Epithelial cell of prostate (primary cell): ENCODE results near the gene TCAIM.
"Not testable (repeated sequence)": the region's sequence is repeated elsewhere in the genome, so short reads cannot be mapped to it uniquely, and the experiment has no call there.

ENCODE experiments used
- DNase-seq: peaks from one replicate; pipeline ENCODE4 v3.0.0-alpha.2; 2011; ENCODE audit warnings: low read depth, low spot score
- H3K27ac ChIP-seq: fragments of 450-650 bp; 2 replicates; pipeline ENCODE4 v1.5.1; 2017; ENCODE audit warnings: mild to moderate bottlenecking

TCAIM gene

DNA sequence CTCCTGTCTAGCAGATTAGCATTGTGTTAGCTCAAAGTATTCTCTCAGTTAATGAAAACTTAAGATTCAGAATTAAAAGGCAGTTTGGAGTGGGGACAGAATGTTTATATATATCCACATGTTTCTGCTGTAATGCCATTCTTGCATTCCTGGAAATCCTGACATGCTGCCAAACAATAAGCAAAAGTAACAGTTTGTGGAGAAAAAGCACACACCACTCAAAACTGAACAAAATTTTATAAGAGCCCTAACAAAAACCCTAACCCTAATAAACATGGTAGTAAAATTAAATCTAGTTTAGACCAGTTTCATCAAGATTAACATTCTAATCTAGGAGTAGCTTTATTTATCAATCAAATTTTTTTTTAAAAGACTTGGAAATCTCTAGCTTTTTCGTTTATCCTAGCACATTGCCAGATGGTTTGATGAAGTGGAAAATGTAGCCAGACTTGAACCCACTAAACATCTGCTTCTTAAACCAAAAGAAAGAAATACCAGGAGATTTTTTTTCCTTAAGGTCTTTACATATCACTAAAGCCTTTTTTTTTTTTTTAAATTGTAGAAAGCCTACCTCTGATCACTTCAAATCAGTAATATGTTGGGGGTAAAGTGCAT is 3.7 kb downstream of the TCAIM start:
- H3K27ac ChIP-seq = no peak overlapping the region
- no peak for DNase-seq

DNA sequence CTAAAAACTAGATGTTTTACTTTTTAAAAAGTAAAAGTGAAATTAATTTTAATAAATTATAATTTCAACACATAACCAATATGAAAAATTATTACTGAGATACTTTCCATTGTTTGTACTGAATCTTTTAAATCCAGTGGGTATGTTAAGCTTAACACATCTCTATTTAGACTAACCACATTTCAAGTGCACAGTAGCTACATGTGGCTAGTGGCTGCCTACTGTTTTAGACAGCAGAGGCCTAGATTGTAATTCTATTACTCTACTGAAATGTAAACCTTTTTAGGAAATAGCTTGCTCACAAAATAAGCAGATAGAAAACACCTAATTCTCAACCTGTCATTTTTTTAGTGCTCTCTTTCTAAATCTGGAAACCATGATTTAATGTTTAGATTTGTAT is 4.9 kb downstream of the TCAIM start:
- no peak for DNase-seq
- H3K27ac ChIP-seq = no peak overlapping the region

DNA sequence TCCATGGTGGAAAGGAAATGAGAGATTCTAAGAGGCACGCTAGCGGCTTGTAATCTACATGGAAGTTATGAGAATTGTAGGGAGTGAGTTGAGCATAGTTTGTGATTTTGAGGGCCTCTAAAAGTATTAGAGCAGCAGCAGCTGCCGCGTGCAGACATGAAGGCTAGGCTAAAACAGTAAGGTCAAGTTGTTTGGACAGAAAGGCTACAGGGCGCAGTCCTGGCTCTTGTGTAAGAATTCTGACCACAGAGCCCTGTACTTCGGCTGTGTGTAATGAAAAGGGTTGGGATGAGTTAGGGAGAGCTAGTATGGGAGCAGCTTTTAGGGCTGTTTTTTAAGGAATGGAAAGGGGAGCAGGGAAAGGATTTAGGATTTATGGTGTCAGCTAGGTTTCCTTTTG is 8.0 kb downstream of the TCAIM start:
- H3K27ac ChIP-seq, DNase-seq: not testable (repeated sequence)

DNA sequence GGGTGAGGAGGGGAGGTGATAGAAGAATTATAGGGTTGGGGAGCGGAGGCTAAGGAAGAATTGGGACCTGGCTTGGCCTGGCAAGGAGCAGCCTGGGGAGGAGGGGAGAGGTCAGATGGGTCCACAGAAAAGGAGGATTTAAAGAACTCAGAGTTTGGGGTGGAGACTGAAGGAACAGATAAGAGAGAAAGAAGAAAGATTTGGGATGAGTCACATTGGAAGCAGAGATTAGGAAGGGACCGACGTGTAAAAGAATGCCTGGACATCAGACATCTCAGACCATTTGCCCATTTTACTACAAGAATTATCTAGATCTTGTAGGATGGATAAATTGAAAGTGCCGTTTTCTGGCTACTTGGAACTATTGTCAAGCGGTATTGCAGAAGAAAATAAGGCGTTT is 10.4 kb downstream of the TCAIM start:
- DNase-seq = no peak

DNA sequence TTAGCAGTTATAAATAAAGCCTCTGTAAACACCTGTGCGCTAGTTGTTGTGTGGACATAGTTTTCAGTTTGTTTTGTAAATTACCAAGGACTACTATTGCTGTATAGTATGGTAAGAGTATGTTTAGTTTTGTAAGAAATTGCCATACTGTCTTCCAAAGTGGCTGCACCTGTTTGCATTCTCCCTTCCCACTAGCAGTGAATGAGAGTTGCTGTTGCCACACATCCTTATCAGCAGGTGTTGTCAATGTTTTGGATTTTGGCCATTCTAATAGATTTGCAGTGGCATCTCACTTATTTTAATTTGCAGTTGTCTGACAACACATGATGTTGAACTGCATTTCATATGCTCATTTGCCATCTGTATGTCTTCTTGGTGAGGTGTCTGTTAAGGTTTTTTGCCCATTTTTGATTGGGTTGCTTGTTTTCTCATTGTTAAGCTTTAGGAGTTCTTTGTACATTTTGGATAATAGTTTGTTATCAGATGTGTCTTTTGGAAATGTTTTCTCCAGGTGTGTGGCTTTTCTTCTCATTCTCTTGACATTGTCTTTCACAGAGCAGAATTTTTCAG is 14.9 kb downstream of the TCAIM start:
- H3K27ac ChIP-seq = no peak overlapping the region
- DNase-seq = no peak

More for the DNA sequence above, 10.4 kb downstream of the TCAIM start:
- H3K27ac ChIP-seq = no peak overlapping the region

DNA sequence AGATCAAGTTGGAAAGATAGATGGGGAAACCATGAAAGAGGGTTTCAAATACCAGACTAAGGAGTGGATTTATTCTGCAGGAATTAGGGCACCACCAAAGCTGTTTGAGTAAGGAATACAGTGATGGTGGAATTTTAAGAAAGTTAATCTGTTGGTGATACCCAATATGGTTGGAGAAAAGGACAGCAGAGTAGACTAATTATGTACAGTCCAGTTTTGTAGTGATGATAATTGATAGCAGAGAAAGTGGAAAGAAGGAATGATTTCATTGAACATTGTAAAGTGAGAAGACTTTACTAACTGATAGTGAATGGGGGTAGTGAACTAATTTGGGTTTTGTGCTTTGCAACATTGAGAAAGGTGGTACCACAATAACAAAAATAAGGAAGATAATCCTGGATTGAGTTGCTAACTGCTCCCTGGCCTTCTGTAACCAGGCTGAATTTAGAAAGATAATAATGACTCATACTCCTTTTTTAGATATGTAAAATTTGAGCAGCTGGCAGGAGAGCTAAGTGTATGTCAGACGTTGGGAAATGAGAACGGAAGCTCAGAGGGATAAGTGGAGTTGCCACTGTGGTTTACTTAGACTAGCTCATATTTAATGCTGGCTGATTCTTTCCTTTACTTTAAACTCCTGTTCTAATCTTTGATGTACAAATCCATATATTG is 16.9 kb downstream of the TCAIM start:
- no peak for DNase-seq
- H3K27ac ChIP-seq = no peak overlapping the region

DNA sequence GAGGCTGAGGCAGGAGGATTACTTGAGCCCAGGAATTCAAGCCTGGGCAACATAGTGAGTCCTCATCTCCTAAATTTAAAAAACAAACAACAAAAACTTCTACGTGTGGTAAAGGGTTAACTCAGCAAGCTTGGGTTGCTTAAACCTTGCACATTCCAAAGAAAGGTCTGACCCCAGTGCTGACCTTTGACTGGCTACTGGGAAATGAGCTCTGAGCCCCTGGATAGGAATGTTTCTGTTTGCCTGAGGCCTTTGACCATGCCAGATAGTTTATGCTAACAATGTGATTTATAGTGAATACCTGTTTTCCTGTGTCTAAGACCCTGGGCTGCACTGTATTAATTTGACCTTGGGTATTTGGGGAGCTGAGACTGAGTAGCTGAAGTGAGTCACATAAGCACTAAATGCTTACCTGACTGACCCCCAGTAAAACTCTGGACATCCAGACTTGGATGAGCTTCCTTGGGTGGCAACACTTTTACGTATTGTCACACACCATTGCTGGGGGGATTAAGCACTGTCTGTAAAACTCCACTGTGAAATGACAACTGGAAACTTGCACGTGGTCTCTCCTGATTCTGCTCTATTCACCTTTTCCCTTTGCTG is 20.7 kb downstream of the TCAIM start:
- no peak overlapping the region for H3K27ac ChIP-seq
- DNase-seq = no peak

DNA sequence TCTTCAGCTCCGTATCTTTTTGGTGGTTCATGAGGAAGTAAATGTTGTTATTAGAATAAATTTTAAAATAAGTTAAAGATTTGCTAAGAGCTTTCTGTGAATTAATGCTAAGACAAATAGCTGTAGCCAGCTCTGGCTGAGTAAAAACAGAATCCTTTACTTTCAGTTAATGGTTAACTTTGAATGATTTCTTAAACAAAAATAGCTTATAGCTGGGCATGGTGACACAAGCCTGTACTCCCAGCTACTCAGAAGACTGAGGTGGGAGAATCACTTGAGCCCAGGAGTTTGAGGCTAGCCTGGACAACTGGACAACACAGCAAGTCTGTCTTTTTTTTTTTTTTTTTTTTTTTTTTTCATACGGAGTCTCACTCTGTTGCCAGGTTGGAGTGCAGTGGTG is 25.0 kb downstream of the TCAIM start:
- DNase-seq = no peak
- no peak overlapping the region for H3K27ac ChIP-seq

DNA sequence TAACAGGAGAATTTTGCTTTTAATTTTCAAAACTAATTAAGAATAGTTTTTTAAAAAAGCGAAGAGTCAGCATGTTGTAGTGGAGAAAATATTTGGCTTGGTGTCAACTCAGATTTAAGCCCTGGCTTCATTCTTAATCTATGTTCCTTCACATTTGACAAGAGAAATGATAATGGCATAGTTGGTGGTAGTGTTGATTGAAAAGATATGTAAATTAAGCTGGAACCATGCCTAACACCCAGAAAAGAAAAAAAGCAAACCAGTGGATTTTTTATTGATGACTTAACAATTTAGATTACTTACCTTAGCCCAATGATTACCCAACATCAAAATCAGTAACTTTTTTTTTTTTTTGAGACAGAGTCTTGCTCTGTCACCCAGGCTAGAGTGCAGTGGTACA is 27.4 kb downstream of the TCAIM start:
- H3K27ac ChIP-seq = no peak overlapping the region
- DNase-seq = no peak

DNA sequence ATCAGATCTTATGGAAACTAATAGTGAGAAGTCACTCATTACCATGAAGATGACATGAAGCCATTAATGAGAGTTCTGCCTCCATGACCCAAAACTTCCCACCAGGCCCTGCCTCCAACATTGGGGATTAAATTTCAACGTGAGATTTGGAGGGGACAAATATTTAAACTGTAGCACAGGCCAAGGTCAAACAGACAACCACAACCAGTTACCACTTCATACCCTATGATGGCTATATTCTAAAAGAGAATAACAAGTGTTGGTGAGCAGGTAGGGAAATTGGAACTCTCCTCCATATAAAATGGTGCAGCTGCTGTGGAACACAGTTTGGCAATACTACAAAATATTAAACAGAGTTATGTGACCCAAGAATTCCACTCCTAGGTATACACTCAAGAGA is 36.9 kb downstream of the TCAIM start:
- DNase-seq = no peak
- no peak overlapping the region for H3K27ac ChIP-seq

DNA sequence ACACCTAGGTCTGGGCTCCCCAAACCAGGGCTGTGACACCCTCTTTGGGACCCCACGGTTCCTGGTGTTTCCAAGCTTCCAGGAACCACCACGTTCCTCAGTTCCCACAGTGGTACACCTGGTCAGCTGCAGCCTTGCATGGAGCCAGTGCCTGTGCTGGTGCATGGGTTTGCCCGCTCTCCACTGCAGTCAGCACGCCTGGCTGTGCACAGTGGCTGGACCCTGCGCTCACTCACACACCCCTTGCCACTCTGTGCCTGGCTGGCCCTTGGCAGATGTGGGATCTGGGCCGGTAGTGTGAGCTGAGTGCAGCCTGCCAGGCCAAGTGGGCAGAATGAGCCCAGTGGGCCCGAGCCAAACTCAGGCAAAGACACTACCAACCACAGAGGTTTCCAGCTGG is 48.8 kb downstream of the TCAIM start:
- no peak for DNase-seq
- no peak overlapping the region for H3K27ac ChIP-seq

DNA sequence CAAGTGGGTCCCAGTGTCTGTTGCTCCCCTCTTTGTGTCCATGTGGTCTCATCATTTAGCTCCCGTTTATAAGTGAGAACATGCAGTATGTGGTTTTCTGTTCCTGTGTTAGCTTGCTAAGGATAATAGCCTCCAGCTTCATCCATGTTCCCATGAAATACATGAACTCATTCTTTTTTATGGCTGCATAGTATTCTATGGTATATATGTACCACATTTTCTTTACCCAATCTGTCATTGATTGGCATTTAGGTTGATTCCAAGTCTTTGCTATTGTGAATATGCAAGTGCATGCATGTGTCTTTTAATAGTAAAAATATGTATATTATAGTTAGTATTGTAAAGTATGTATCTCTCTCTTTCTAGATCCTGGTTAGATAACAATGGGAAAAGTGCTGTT is 53.9 kb downstream of the TCAIM start:
- H3K27ac ChIP-seq = no peak overlapping the region
- DNase-seq = no peak

DNA sequence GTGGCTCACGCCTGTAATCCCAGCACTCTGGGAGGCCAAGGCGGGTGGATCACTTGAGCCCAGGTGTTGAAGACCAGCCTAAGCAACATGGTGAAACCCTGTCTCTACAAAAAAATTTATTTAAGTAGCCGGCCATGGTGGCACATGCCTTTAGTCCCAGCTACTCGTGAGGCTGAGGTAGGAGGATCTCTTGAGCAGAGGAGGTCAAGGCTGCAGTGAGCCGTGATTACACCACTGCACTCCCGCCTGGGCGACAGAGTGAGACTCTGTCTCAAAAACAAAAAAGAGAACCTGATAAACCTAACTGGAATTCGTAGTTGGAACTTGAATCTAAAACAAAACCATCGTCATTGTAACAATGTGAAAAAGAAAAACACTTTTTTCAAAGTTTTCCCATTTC is 57.1 kb downstream of the TCAIM start:
- H3K27ac ChIP-seq = no peak overlapping the region
- DNase-seq = no peak

DNA sequence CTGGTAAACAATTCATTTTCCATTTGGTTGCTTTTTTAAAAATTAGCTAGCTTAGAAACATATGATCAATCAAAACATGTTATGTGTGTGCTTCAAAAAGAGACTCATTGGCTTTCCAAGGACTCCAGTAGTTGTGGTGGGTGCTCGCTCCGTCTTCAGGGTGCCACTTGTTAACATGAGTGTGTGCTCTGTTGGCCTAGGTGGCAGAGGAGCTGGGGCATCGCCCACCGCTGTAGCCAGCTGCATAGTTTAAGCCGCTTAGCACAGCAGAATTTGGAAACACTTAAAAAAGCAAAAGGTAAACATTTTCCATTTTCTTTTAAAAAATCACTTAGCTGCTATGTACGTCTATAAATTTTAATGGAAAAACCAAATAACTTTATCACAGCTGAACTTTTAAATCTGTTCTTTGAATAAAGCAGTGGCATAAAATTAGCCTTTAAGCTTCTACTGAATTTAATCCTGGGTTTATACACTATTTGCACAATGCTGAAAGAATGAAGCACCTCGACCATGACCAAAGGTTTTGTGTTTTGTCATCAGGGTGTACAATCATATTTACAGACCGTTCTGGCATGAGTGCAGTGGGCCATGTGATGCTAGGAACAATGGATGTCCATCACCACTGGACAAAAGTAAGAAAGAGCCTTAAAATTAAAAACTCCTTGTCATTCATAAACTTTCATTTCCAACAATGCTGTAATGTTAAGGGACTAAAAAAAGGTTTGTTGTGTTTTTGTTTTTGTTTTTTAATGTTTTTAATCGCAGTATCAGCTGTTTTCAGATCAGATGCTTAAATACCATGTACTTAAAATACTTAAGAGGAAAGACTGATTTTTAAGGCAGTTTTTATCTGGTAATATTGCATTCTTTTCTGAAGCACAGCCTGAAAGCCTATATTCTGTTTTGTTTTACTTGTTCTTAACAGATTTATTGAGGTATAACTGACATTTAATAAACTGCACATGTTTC is 57.9 kb downstream of the TCAIM start:
- no peak for DNase-seq
- H3K27ac ChIP-seq = no peak overlapping the region

DNA sequence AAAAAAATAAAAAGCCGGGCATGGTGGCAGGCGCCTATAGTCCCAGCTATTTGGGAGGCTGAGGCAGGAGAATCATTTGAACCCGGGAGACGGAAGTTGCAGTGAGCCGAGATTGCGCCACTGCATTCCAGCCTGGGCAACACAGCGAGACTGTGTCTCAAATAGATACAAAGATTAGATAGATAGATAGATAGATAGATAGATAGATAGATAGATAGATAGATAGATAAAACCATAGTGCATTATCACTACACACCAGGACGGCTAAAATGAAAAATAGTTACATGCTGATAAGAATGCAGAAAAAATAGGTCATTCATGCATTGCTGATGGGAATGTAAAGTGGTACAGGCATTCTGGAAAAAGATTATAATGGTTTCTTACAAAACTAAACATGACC is 59.7 kb downstream of the TCAIM start:
- H3K27ac ChIP-seq, DNase-seq: not testable (repeated sequence)

DNA sequence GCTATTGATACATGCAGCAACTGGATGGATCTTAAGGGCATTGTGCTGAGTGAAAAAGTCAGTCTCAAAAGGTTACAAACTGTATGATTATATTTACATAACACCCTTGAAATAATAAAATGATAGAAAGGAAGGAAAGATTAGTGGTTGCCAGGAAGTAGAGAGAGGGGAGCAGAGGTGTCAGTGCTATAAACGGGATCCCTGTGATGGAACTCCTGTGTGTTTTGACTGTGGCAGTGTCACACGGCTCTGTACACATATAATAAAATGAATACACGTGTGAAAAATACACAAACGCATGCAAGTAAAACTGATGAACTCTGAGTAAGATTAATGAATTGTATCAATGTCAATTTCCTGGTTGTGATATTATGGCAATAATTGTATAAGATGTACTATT is 60.3 kb downstream of the TCAIM start:
- no peak for DNase-seq
- no peak overlapping the region for H3K27ac ChIP-seq

DNA sequence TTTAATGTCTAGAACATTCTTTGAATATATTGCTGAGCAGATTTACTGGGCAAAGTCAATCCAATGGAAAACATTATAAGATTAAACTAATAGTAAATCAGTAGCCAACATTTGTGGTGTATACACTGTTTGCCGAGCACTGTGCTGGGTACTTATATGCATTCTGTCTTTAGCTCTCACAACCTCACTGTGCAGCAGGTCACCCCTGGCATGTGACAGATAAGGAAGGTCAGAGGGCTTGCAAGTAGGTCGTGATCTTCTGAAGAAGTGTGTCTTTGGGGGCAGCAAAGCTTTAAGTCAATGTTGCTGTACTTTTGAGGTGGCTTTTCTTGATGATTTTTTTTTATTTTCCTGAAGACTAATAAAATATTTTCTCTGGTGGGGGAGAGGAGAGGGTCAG is 62.2 kb downstream of the TCAIM start:
- no peak overlapping the region for H3K27ac ChIP-seq
- no peak for DNase-seq

DNA sequence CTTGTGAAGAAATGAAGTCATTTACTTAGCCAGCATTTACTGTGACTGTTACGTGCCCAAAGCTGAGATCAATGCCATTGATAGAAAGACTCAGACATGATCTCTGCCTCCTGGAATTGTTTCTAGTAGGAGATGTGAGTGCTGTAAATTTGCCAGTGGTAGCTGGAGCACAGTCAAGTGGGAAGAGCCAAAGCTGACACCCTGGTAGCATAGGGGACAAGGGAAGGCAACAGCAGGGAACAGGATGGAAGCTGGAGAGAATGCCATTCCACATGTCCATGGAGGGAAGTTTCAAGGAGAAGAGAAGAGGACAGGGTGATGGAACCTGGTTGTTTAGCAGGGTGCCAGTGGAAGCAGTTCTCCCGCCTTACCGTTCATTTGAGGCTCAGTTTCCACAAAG is 64.0 kb downstream of the TCAIM start:
- no peak for DNase-seq
- H3K27ac ChIP-seq = no peak overlapping the region

DNA sequence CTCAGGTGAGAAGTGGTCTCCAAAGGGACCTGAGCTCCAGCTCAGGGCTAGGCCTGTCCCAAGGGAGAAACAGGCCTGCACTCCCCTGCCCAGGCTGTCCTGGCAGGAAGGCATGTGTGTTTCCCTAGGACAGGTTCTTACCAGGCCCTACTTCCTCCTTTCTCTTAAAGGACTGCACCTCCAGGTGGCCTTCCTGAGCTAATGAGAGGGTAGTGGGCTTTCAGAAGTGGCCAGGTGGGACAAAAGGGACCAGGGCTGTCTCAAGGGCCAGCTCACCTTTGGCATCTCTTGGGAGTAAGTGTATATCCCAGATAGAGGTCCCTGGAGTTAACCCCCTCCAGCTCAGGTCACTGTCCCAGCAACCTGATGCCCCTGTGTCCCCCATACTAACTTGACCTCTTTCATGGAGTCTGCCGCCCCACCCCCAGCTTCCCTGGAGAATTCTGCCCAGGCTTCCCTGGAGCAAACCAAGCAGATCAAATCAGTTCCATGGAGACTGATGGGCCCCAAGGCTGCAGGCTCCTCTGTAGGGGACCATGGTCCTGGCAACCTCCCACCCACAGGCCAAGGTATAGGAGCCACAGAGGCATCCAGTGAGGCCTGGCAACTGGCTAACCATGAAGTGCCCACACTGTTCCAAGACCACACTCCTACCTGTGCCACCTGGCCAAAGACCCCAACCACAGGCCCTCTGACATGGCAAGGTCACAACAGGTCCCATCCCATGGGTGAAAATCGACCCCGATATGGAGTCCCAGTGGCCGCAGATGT is 71.3 kb downstream of the TCAIM start:
- H3K27ac ChIP-seq = no peak overlapping the region
- no peak for DNase-seq
